GM21529 (cell line): ENCODE data around the gene GPRC5A.

ENCODE experiments used
- ATAC-seq: cut with Tn5 transposase; IDR thresholded peaks from one replicate; pipeline ENCODE4 v1.9.1; 2021; ENCODE audit not compliant: unreplicated experiment

GPRC5A gene

DNA sequence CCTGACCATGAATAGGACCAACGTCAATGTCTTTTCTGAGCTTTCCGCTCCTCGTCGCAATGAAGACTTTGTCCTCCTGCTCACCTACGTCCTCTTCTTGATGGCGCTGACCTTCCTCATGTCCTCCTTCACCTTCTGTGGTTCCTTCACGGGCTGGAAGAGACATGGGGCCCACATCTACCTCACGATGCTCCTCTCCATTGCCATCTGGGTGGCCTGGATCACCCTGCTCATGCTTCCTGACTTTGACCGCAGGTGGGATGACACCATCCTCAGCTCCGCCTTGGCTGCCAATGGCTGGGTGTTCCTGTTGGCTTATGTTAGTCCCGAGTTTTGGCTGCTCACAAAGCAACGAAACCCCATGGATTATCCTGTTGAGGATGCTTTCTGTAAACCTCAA, 17.3 kb downstream of the GPRC5A start:
- ATAC-seq: no peak

DNA sequence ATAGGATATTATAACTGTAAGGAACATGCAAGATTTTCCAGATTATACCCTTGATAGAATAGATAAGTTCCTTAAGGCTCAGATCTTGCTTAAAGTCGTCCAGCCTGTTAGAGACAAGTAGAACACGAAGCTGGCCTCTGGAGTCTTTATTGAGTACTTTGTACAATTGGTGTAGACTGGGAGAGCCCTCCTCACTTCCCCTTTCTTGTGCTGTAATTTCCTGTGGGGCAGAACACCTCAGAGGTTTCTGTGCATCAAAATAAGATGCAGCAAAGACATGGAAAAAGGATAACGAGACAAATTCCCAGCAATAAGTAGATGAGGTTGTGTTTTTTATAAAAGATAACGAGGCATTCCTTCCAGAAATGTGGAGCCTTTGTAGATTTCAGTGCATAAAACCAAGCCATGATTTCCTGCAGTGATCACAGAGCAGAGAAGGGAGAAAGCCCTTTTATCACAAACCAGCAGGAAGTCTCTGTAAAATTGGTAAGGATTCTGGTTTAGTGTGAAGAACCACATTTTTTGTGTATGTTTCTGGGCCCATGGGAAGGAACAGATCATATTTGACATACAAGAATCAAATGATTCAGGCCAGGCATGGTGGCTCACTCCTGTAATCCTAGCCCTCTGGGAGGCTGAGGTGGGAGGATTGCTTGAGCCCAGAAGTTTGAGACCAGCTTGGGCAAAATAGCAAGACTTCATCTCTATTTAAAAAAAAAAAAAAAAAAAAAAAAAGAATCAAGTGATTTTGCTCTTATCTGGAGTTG, 18.0 kb downstream of the GPRC5A start:
- ATAC-seq: no peak

DNA sequence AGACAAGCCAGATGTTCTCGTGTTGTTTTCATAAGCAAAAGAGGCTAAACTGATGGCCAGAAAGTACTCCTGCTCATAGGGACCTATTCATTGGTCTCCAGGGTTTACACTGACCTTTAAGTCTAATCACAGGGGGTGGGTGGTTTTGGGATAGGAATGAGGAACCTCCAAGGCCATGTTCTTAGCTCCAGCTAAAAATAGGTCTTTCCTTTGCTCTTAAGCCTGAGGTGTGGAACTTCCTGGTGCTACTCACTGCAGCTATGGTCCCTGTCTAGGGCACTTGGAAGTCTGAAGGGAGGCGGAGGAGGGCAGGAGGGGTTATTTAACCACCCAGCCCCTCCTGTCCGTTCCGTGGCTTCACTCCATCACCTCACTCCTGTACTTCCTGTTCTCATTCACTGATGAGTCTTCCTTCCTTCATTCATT, 18.6 kb downstream of the GPRC5A start:
- no peak for ATAC-seq

DNA sequence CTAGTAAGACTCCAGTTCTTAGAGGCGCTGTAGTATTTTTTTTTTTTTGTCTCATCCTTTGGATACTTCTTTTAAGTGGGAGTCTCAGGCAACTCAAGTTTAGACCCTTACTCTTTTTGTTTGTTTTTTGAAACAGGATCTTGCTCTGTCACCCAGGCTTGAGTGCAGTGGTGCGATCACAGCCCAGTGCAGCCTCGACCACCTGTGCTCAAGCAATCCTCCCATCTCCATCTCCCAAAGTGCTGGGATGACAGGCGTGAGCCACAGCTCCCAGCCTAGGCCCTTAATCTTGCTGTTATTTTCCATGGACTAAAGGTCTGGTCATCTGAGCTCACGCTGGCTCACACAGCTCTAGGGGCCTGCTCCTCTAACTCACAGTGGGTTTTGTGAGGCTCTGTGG, 21.3 kb downstream of the GPRC5A start:
- no peak for ATAC-seq

DNA sequence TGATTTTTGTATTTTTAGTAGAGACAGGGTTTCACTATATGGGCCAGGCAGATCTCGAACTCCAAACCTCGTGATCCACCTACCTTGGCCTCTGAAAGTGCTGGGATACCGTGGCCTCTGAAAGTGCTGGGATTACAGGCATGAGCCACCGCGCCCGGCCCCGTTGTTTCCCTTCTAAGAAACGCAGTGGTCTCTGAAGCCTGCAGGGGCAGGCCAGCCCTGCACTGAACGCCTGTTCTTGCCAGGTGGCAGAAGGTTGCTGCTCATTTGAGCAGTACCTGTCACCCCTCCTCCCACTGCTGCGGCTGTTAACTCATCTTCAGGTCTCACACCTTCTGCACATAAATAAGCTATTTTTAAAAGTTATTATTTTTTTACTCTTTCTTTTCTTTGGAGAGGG, 24.3 kb downstream of the GPRC5A start:
- no peak for ATAC-seq

DNA sequence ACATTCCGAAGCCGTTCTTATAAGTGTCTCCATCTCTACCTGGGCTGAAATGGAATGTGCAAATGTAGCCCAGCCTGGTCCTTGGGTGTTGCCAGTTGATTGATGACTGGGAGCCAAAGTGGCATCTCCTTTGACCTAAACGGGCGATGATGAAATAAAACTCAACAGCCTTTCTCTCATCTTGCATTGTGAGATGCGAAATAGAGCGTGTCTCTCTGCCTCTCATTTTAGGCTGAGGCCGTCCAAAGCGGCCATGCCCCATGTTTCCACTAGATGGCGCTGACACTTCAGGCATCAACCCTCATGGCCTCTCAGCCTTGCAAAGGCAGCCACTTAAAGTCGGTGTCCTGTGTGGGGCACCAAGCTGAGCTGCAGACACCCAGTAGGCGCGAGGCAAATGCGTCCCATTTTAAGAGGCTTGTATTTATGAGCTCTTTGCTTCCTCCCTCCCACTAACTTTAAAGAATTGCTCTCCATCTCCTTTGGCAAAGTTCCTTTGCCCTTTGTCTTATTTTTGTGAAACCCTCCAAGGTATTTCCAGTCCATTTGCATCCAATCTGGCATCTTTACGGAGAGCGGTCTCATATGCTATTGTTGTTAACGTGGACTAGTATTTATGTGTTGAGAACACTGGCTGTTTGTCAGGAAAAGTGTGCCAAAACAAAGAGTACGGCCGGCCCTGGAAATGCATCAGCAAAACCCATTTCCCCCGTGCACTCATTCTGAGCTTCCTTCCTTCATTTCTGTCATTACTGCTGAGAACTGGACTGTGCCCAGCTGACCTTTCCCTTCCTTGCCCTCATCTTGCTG, 25.0 kb downstream of the GPRC5A start:
- ATAC-seq: peak; percentile 91

DNA sequence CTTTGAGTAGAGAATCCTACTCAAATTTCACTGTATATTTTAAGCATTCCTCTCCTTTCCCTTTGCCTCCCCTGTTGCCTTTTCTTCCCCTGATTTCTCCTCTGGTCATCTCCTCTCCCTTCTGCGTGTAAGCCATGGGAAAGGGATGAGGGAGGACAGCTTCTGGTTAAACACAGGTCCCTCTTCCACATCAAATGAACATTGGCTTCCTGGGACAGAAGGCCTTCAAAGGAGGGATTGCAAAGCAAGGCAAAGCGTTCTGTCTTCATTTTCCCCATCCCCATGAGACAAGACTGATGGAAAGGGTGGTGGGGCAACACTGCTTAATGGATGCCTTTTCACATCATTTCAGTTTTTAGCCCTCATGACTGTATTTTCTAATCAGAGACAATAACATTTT, 26.2 kb downstream of the GPRC5A start:
- ATAC-seq: no peak

DNA sequence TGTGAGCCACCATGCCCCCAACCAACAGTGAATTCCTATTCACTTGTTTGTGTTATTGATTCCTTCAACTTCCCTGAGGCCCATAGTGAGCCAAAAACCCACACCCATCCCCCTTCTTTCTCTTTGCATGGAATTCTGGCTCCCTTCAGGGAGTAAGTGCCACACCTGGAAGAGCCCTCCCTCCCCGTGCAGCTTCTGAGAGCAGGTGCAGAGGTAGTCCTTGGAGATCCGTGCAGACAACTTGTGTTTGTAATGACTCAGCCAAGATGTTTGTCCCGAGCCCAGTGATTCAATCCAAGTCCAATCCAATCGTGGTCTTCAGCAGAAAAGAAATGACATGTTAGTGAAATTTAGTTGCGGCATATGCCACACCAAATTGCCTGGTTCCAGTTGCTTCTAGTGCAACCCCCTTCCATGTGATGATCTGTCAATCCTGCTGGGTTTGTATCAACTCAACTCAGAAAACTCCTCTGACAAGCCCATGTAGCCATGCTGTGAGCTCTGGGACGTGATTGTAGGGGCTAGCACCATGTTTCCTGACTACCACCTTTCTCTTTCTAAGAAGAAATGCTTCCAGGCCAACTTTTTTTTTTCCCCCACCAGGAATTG, 27.5 kb downstream of the GPRC5A start:
- ATAC-seq: no peak

DNA sequence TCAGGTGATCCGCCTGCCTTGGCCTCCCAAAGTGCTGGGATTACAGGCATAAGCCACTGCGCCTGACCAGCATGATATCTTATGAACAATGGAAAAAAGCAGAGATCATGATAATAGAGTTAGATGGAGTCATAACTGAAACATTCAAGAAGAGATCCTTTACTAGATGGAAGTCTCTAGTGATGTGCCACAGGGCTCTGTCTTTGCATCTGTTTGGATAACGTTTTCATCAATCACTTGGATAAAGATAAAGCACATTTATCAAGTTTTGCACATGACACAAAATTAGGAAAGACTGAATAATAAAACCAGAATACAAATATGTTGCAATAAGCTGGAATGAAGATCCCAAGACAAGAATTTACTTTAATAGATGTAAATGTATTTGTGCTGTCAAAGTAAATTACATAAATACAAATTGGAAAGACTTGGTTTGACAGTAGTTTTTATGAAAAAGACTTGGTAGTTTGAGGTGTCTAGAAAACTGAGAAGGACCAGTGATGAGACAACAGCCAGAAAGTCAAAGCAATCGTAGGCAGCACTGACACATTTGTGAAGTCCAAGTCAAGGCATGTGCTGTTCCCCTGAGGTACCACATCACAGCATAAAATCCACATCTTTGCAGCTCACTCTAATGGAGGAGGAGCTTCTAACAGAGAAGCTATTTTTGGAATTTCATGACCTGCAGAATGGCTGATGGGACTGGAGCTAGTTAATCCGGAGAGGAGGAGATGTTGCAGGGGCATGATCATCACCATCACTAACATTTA, 28.5 kb downstream of the GPRC5A start:
- no peak for ATAC-seq

DNA sequence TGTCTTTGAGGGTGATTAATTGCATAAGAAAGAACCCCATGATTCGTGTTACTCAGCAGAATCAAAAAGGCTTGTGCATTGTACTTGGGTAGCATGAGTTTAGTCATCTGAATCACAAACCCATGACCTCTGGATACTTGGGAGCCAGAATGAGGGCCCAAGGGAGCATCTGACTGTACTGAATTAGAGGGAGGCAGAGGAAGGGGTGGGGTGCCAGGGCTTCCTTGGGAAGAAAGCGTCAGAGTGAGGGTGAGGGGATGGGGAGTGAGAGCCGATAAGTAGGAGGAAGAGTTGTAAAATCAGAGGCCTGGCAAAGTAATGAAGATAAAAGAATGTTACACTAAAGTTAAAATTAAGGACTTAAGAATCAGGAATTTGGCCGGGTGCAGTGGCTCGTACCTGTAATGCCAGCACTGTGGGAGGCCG, 30.8 kb downstream of the GPRC5A start:
- no peak for ATAC-seq

DNA sequence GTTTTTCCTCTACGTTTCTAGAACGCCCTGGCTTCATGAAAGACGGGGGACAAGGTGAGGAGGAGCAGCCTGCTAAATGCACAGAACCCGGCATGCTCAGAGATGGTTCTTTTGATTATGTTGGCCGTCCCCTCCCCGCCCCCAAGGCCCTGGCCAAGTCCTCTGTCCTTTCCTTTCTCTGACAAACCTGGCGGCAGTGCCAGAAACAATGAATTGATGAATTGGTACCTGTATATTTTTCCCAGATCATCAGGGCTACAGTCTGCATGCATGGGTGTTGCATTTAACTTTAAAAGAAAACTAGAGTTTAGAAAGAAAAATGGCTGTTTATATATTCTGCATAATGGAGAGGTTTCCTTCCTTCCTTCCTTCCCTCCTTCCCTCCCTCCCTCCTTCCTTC, 31.6 kb downstream of the GPRC5A start:
- ATAC-seq: no peak

DNA sequence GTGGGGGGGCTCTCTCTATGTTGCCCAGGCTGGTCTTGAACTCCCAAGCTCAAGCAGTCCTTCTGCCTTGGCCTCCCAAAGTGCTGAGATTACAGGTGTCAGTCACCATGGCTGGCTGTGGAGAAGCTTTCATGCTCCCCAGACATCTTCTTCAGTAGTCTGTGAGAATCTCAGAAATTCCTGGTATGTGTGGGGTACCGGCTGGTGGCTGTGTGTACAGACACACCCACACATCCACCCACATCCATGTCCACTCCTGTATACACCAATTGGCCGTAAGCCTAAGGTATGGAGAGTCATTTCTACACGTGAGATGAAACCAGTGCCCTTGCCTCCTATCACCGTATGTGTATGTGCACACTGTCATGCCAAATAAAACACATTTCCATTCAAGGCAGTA, 32.8 kb downstream of the GPRC5A start:
- ATAC-seq: no peak

DNA sequence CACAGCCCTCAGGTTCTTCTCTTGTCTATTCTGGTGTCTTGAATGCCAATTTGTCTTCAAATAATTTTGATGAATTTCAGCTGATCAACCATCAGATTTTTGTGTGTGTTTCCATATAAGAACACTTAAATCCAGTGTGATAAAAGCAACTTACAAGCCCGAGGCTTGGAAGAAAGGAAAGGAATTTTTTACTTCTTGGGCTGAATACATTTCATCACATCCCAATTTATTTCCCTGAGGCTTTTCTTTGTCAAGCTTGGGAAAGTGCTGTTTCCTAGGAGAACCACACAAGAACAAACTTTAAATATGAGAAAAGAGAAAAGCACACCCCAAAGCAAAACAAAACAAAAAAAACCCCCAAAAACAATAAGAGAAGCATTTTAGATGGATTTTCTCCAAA, 34.0 kb downstream of the GPRC5A start:
- no peak for ATAC-seq

DNA sequence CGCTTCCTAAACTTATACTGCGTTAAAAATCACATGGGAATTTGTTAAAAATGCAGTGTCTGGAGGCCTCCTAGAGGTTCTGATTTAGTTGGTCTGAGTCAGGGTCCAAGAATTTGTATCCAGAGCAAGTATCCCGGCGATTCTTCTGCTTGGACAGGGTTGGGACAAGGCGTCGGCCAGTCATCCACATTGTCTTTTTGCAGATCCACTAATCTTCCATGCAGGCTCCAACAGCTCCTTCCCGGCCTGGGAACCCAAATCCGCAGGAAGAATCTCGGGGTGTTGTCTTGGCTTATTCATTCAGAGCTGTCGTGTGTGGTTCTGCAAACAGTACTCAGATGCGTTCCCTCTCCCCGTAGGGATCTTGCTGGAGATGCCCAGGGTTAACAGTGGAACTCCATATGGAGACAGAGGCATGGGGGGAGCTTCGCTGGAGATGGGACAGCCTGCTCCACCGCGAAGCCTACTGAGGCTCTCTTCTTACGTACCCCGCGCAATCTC, 35.3 kb downstream of the GPRC5A start:
- no peak for ATAC-seq

DNA sequence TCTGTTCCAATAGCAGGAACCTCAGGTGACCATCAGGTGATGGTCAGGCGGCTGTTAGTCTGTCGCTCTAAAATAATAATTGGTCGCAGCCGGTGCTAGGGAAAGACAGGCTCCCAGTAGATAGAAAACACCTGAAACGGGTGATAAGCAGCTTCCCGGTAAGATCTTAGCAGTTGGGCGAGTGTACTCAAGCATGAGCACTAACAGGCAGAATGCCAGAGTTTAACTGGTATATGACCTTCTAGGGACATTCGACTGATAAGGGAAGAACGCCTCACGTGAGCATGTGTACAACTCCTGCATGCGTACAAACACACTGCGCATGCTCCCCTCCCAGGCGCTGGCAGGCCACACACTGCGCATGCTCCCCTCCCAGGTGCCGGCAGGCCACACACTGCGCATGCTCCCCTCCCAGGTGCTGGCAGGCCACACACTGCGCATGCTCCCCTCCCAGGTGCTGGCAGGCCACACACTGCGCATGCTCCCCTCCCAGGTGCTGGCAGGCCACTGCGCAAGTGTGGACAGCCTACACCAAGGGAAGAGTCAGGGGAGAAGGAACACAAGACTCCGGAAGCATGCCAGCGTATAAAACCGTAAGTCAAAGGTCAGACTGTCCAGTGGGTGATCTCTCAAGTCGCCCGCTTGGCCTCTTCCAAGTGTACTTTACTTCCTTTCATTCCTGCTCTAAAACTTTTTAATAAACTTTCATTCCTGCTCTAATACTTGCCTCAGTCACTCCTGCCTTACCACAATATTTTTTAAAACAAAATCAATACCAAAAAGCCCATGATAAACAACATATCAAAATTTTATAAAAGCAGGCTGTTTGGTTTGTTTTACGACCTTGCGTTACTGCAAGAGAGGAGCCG, 36.1 kb downstream of the GPRC5A start:
- no peak for ATAC-seq

DNA sequence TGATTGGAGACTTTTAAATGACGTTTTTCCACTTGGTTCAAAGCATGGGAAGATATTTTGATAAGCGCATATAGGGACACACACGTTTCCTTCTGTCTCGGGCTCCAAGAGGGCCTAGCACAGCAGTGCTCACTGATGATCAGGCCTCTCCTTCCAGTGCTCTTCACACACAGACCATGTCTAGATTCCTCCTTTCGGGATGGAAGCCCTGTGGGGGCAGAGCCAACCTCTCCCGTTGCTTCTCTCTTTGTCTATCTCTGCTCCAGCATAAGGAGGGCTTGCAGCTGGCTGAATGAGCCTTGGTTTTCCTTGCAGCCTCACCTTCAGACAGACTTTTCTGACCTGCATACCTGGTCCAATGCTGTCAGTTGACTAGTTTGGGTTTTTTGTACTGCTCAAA, 38.3 kb downstream of the GPRC5A start:
- ATAC-seq: no peak

DNA sequence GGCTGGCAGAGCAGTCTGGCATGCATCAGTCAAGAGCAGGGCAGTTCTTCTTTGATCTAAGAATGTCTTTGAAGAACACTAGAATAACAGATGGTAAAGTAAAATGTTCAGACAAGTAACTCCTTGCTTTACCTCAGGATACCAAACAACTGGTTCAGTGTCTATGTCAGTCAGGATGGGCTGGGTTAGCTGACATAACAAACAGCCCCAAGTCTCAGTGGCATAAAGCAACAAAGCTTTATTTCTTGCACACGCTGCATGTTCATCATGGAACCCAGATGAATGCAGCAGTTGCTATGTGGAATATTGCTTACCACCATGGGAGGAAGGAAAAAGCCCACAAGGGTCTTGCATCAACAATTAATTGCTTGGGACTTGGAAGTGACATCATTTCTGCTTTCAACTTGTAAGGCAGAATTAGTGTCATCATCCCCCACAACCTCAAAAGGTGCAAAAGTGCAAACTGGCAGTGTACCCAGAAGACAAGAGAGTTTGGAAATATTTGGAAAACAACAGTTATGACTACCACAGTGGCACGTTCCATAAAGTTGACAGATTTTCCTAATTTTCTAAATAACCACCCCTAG, 39.4 kb downstream of the GPRC5A start:
- ATAC-seq: no peak

DNA sequence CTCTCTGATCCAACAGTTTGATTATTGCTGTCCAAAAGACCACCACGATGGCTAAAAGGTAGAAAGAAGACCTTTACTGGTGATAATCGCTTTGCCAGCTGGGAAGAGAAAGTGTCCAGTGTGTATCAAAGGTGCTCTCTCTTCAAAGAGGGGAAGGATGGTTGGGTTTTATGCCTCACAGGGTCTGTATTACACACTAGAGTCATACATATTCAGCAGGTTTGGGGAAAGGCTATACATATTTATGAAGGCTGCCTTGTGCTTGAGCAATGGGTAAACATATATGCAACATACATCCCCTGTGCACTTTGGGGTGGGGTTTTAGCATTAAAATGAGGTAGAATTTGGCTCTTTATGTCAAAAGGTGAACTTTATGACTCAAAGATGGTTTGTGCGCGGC, 42.4 kb downstream of the GPRC5A start:
- no peak for ATAC-seq

DNA sequence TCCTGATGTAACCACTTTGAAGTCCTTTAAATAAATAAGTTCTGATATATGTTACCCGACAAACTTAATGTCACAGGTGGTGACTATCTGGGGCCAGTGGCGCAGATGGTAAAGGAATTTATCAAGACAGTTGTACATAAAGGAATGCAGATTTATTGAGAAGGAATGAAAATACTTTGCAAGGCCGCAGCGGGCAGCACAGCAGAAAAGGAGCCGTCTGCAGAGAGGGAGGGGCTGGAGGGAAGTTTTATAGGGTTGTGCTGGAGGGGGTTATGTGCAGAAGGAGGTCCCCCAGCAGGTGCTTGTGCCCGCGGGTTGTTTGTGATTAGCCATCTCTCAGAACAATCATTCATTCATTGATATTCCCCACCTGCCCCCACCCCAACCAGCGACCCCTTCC, 43.2 kb downstream of the GPRC5A start:
- ATAC-seq: no peak

DNA sequence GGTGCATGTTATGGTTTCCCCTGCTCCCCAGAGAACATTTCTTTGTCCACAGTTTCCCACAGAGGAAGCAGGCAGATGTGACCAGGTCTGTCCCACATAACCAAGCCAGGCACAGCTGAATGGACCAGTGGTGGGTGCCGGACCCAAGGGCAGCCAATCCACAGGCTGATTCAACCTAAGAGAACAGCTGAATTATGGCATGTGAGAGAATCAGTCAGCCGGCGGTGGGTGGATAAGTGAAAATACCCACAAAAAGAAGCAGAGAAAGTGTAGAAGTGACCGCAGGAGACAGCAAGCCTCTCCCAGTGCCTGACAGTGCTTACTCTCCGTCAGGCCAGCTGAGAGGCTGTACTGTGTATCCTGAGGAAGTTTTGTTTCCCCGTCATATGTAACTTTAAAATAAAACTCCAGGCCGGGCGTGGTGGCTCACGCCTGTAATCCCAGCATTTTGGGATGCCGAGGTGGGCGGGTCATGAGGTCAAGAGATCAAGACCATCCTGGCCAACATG, 45.7 kb downstream of the GPRC5A start:
- no peak for ATAC-seq
